H9 (cell line): Measurements from ENCODE around the gene SYT7. TPM values are rescaled to one million over a fixed set of nuclear protein-coding genes. Genes with fewer than 3 reads are reported as not detected.
A peak's percentile ranks its signal among the peaks of the same experiment; 100 is the strongest.

ENCODE experiments used
- DNase-seq: peaks from one replicate; pipeline ENCODE4 v3.0.0-alpha.2; 2017
- H2AFZ ChIP-seq: one replicate; pipeline ENCODE4 v1.6.1; 2013; ENCODE audit warnings: mild to moderate bottlenecking, low read length, control low read depth, moderate library complexity
- H2AK5ac ChIP-seq: 2 replicates; pipeline ENCODE4 v1.6.1; 2013; ENCODE audit warnings: low read length, control low read depth, mixed read lengths; ENCODE audit not compliant: insufficient read length
- H2BK120ac ChIP-seq: one replicate; pipeline ENCODE4 v1.6.1; 2013; ENCODE audit warnings: low read depth, mild to moderate bottlenecking, low read length, control low read depth, inconsistent platforms; ENCODE audit not compliant: poor library complexity, severe bottlenecking
- H2BK12ac ChIP-seq: 2 replicates; pipeline ENCODE4 v1.6.1; 2013; ENCODE audit warnings: low read length, control low read depth, mixed read lengths, low read depth; ENCODE audit not compliant: insufficient read length
- H2BK15ac ChIP-seq: 2 replicates; pipeline ENCODE4 v1.6.1; 2013; ENCODE audit warnings: low read depth, low read length, control low read depth
- H2BK20ac ChIP-seq: one replicate; pipeline ENCODE4 v1.6.1; 2013; ENCODE audit warnings: low read depth, mild to moderate bottlenecking, low read length, control low read depth, inconsistent platforms; ENCODE audit not compliant: poor library complexity, severe bottlenecking
- H2BK5ac ChIP-seq: 2 replicates; pipeline ENCODE4 v1.6.1; 2013; ENCODE audit warnings: low read length, control low read depth, mixed read lengths; ENCODE audit not compliant: insufficient read length
- H3K14ac ChIP-seq: 2 replicates; pipeline ENCODE4 v1.6.1; 2013; ENCODE audit warnings: low read length, control low read depth; ENCODE audit not compliant: insufficient read depth
- H3K18ac ChIP-seq: 2 replicates; pipeline ENCODE4 v1.6.1; 2013; ENCODE audit warnings: low read depth, mild to moderate bottlenecking, mixed read lengths, low read length, control low read depth; ENCODE audit not compliant: insufficient read length
- H3K23ac ChIP-seq: 2 replicates; pipeline ENCODE4 v1.6.1; 2013; ENCODE audit warnings: low read length, control low read depth, mixed read lengths, low read depth; ENCODE audit not compliant: insufficient read length
- H3K23me2 ChIP-seq: 2 replicates; pipeline ENCODE4 v1.6.1; 2013; ENCODE audit warnings: low read depth, mild to moderate bottlenecking, mixed read lengths, low read length, control low read depth; ENCODE audit not compliant: insufficient read length, poor library complexity, severe bottlenecking
- H3K27ac ChIP-seq: 2 replicates; pipeline ENCODE4 v1.5.1; 2013; ENCODE audit warnings: low read length, control low read depth, mixed read lengths, low read depth; ENCODE audit not compliant: insufficient read length
- H3K27me3 ChIP-seq: 2 replicates; pipeline ENCODE4 v1.6.1; 2013; ENCODE audit warnings: low read length, control low read depth, inconsistent platforms; ENCODE audit not compliant: insufficient read depth
- H3K4ac ChIP-seq: 2 replicates; pipeline ENCODE4 v1.6.1; 2013; ENCODE audit warnings: low read depth, mild to moderate bottlenecking, control low read depth, inconsistent platforms, low read length, moderate library complexity
- H3K4me1 ChIP-seq: 2 replicates; pipeline ENCODE4 v1.6.1; 2013; ENCODE audit warnings: low read length, control low read depth, inconsistent platforms; ENCODE audit not compliant: insufficient read depth
- H3K4me2 ChIP-seq: 2 replicates; pipeline ENCODE4 v1.6.1; 2013; ENCODE audit warnings: low read length, control low read depth, mixed read lengths; ENCODE audit not compliant: insufficient read length, insufficient read depth
- H3K56ac ChIP-seq: 2 replicates; pipeline ENCODE4 v1.6.1; 2013; ENCODE audit warnings: low read depth, mild to moderate bottlenecking, mixed read lengths, low read length, control low read depth; ENCODE audit not compliant: insufficient read length
- H3K79me1 ChIP-seq: 2 replicates; pipeline ENCODE4 v1.6.1; 2013; ENCODE audit warnings: low read depth, mild to moderate bottlenecking, moderate library complexity, low read length, control low read depth, inconsistent platforms; ENCODE audit not compliant: insufficient read depth, poor library complexity, severe bottlenecking
- H3K79me2 ChIP-seq: 2 replicates; pipeline ENCODE4 v1.6.1; 2013; ENCODE audit warnings: low read length, control low read depth, inconsistent platforms; ENCODE audit not compliant: insufficient read depth
- H3K9ac ChIP-seq: 2 replicates; pipeline ENCODE4 v1.6.1; 2013; ENCODE audit warnings: low read length, control low read depth, mixed read lengths; ENCODE audit not compliant: insufficient read length; ENCODE audit errors: extremely low read depth
- H3K9me3 ChIP-seq: one replicate; pipeline ENCODE4 v1.6.1; 2013; ENCODE audit warnings: low read depth, low read length, inconsistent platforms; ENCODE audit not compliant: control insufficient read depth
- H3T11ph ChIP-seq: one replicate; pipeline ENCODE4 v1.6.1; 2013; ENCODE audit warnings: mild to moderate bottlenecking, low read length, control low read depth, inconsistent platforms
- H4K20me1 ChIP-seq: one replicate; pipeline ENCODE4 v1.6.1; 2013; ENCODE audit not compliant: control insufficient read depth, insufficient read length, insufficient read depth
- H4K5ac ChIP-seq: 2 replicates; pipeline ENCODE4 v1.6.1; 2013; ENCODE audit warnings: low read depth, mild to moderate bottlenecking, mixed read lengths, low read length, control low read depth; ENCODE audit not compliant: insufficient read length
- H4K8ac ChIP-seq: replicated peaks from 2 replicates; pipeline ENCODE4 v1.6.1; 2013; ENCODE audit warnings: low read length, control low read depth, mixed read lengths, low read depth; ENCODE audit not compliant: insufficient read length
- H4K91ac ChIP-seq: 2 replicates; pipeline ENCODE4 v1.6.1; 2013; ENCODE audit warnings: low read depth, mild to moderate bottlenecking, moderate library complexity, mixed read lengths, low read length, control low read depth; ENCODE audit not compliant: insufficient read length
- H3K27ac Mint-ChIP-seq, 3 experiments: 2 replicates in 2 of 3; 3 replicates in 1 of 3; pipeline ENCODE4 v1.8.0; 2020 to 2021; ENCODE audit warnings: mixed read lengths in 3 of 3, mild to moderate bottlenecking in 1 of 3, moderate library complexity in 1 of 3
- H3K27me3 Mint-ChIP-seq: 2 replicates; pipeline ENCODE4 v1.8.0; 2021; ENCODE audit warnings: low read depth, mild to moderate bottlenecking, moderate library complexity, mixed read lengths
- H3K36me3 Mint-ChIP-seq, 3 experiments: 2 replicates in 2 of 3; 3 replicates in 1 of 3; pipeline ENCODE4 v1.8.0; 2020 to 2021; ENCODE audit warnings: low read depth in 3 of 3, mixed read lengths in 3 of 3; ENCODE audit not compliant: insufficient read depth in 1 of 3
- H3K4me1 Mint-ChIP-seq, 2 experiments: 2 replicates each; pipeline ENCODE4 v1.8.0; 2020; ENCODE audit warnings: mixed read lengths in 2 of 2
- H3K4me3 Mint-ChIP-seq, 2 experiments: 2 replicates in 1 of 2; 3 replicates in 1 of 2; pipeline ENCODE4 v1.8.0; 2020 to 2021; ENCODE audit warnings: mild to moderate bottlenecking in 2 of 2, mixed read lengths in 2 of 2, moderate library complexity in 1 of 2
- H3K9me3 Mint-ChIP-seq, 2 experiments: 2 replicates in 1 of 2; 3 replicates in 1 of 2; pipeline ENCODE4 v1.8.0; 2020; ENCODE audit warnings: mild to moderate bottlenecking in 2 of 2, mixed read lengths in 2 of 2, moderate library complexity in 1 of 2
- CTCF ChIP-seq: fragments of 200-600 bp; sonication (generic); conservative IDR thresholded peaks from 3 replicates; pipeline ENCODE4 v1.8.0; 2021; ENCODE audit warnings: antibody characterized with exemption, mild to moderate bottlenecking
- WGBS: extraction: QIAGEN DNeasy Blood & Tissue Kit; methylation state at CpG from one replicate; pipeline ENCODE4 v1.1.7; 2013; ENCODE audit warnings: missing lambda C conversion rate, low lambda C conversion rate, mixed read lengths; ENCODE audit not compliant: insufficient read length; ENCODE audit errors: extremely low coverage; 5-methylcytosine and 5-hydroxymethylcytosine counted together
- total RNA-seq: library from RNA; stranded (reverse); gene quantifications from 2 replicates; pipeline ENCODE4 v1.2.1, GENCODE V29; 2021

Gene SYT7
- total RNA-seq, 1 experiment from 2014 or later: 8.8 TPM

- no peaks in the 10 kb centered on the region for H3K79me1 ChIP-seq
- H2BK12ac ChIP-seq: no peak overlapping the region
- H3K56ac ChIP-seq: no peak overlapping the region
- no peak overlapping the region for H3K4ac ChIP-seq
- no peak overlapping the region for H2AFZ ChIP-seq
- peaks cover 9% of the 10 kb centered on the region for H3K4me1 ChIP-seq
- no peak overlapping the region for H3K23ac ChIP-seq
- H3K18ac ChIP-seq: no peak overlapping the region
- no peaks in the 10 kb centered on the region for H3K9me3 ChIP-seq
- H2BK5ac ChIP-seq: no peak overlapping the region
- H4K8ac ChIP-seq: no peak overlapping the region
- no peaks in the 10 kb centered on the region for H4K20me1 ChIP-seq
- peaks cover 3% of the 10 kb centered on the region for H3K27me3 Mint-ChIP-seq
- no peaks in the 10 kb centered on the region for H3K9me3 Mint-ChIP-seq
- H3K36me3 Mint-ChIP-seq: peaks cover 0 to 4% (median 0%) of the 10 kb centered on the region in 3 experiments; a peak in 2 of 7 replicates
- H4K91ac ChIP-seq: no peak overlapping the region
- no peak overlapping the region for H2BK15ac ChIP-seq
- no peak overlapping the region for H2AK5ac ChIP-seq
- H3K9ac ChIP-seq: no peak overlapping the region
- no peak overlapping the region for H3K4me2 ChIP-seq
- no peak overlapping the region for H2BK120ac ChIP-seq
- H3K4me1 Mint-ChIP-seq: peaks cover 35 to 46% of the 10 kb centered on the region in 2 experiments
- no peak overlapping the region for H3K27ac ChIP-seq
- no peak for DNase-seq
- H3K14ac ChIP-seq: no peak overlapping the region; the same call in 1 of the 2 replicates
- H3K27ac Mint-ChIP-seq: peak overlapping the region in 1 of 3 experiments; percentile 32; a peak in 2 of 7 replicates
- H3K79me2 ChIP-seq: no peaks in the 10 kb centered on the region
- no peak for TF ChIP-seq CTCF
- H3K4me3 Mint-ChIP-seq: peak overlapping the region in 1 of 2 experiments; percentile 5; a peak in 1 of 5 replicates
- no peak overlapping the region for H3T11ph ChIP-seq
- H3K27me3 ChIP-seq: no peaks in the 10 kb centered on the region
- WGBS: no CpG with 5 or more reads among the region's 14 CpGs
- H4K5ac ChIP-seq: no peak overlapping the region
- H2BK20ac ChIP-seq: no peak overlapping the region
- peaks cover 3% of the 10 kb centered on the region for H3K23me2 ChIP-seq
These were observed 41.0 kb downstream of the SYT7 start for GRCh38 chr11:61539831-61540357.
